GM19035 (cell line): Measurements from ENCODE around the gene NANS.
A peak's percentile ranks its signal among the peaks of the same experiment; 100 is the strongest.
"Not testable (repeated sequence)": the region's sequence is repeated elsewhere in the genome, so short reads cannot be mapped to it uniquely, and the experiment has no call there.

ENCODE experiments used
- ATAC-seq: cut with Tn5 transposase; IDR thresholded peaks from one replicate; pipeline ENCODE4 v1.9.1; 2021; ENCODE audit not compliant: unreplicated experiment

NANS gene

GRCh38 chr9:98056269-98057137 lies at the start of gene NANS:
Gene NANS (plus strand): TSS chr9:98056732. CDS start chr9:98056809, 77 bp downstream.
- ATAC-seq, result peak; percentile 95

- no peak for ATAC-seq
Observed at GRCh38 chr9:98007251-98007928, 49.1 kb upstream of the NANS start.

DNA sequence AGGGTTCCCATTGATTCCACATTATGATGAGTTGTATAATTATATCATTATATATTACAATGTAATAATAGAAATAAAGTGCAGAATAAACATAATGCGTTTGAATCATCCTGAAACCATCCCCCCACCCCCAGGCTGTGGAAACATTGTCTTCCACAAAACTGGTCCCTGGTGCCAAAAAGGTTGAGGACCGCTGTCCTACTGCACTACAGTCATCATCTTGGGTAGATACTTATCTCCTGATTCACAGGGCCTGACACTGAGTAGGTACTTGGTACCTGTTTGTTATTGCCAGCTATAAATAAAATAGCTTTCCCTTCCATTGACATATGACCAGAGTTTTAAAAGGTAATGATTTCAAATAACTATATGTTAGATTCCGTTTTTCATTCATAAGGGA lies 47.8 kb upstream of the NANS start:
- ATAC-seq, result no peak

DNA sequence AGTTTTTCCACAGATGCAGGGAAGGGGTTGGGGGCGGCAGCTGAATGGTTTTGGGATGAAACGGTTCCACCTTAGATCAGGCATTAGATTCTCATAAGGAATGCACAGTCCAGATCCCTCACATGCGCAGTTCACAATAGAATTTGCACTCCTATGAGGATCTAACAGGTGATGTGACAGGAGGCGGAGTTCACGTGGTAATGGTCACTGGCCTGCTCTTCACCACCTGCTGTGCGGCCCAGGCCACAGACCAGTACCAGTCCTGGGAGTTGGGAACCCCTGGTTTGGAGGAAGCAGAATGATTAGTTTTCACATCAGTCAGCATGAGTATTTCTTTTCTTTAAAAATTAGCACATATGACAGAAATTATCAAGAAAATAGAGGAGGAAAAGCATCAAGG lies 47.1 kb upstream of the NANS start:
- no peak for ATAC-seq

- ATAC-seq, result no peak
Observed at GRCh38 chr9:98009936-98010335, 46.6 kb upstream of the NANS start.

DNA sequence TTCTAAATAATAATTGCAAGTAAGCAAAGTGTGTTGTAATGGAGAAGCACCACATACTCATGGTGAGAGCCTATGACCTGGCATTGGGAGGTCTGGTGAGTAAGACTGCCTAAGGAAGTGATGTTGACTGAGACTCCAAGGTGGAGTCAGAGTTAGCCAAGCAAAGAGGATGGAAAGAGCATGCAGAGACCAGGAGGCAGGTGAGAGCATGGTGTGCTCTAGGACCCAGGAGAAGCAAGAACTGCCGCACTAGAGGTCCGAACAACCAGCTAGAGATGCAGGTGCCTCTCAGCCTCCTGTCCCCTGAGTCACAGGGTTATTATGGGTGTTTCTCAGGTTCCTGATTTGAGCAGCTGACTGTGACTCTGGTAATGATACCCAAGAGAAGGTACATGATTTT lies 46.1 kb upstream of the NANS start:
- peak; percentile 89 for ATAC-seq

DNA sequence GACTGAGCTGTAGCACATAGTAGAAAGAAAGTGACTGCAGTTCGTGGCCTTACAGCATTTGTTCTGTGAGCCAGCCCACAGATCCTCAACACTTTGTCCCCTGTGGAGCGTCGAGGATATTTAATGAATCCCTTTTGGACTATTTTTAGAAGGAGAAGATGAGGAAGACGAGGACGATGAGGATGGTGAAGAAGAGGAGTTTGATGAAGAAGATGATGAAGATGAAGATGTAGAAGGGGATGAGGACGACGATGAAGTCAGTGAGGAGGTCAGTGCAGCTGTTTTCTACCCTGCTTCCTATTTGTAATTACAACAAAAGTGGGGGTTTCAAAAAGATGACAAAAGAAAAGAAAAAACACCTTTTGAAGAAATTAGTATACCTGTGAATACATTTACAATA lies 45.4 kb upstream of the NANS start:
- no peak for ATAC-seq

DNA sequence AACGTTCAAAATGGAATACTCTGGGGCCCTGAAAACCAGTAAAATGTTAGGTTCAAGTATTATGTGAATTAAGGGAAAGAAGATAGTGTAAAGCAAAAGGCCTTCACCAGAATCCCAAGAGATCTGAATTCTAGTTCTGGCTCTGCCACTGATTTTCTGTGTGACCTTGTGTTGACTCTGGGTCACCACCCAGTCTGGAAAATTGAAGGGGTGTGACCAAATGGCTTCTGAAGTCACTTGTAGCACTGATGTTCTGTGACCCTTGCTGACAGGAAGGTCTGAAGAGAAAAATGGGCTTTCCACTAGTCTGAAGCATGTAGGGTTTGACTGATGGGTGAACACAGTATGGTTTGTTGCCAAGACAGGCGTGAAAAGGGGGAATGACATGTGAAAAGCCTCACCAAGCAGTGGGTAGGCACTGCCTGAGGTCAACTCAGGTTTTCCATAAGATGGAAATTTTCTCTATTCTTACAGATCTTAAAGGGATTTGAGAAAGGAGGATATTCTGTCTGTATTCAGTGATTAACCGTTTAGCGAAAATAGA lies 40.3 kb upstream of the NANS start:
- no peak for ATAC-seq

- no peak for ATAC-seq
Observed at GRCh38 chr9:98017306-98017705, 39.2 kb upstream of the NANS start.

DNA sequence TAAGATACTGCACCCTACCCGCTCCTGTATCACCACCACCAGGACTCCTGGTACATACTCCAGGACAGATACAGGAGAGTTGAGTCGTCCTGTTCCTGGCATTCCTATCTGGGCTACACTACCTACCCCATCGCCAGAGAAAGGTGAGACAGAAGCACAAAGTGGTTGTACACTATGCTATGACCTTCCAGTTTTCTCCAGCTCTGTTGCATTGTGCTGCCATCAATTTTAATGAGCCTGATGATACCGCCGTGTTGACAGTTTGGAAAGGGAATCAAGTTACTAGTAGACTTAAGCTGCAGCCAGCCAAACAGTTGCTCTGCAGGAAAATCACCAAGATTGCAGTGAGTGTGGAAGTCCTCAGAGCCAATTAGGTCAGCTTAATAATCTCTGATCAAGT lies 38.2 kb upstream of the NANS start:
- ATAC-seq, result no peak

DNA sequence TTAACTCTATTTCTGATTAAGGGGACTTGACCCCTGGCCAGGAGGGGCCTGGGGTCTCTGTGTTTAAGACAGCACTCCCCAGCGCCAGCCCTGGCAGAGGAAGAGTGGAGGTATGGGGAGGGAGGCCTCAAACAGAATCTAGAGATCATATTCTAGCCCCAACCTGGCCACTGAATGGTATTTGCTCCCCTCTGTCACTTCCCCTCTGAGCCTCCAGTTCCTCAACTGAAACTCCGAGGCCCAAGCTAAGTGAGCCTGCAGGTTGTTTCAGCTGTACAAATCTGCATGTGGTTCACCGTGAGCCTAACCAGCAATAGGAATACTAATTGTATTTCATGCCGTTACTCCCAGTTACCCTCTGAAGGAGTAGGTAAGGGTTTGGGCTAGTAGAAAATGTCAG lies 37.4 kb upstream of the NANS start:
- ATAC-seq, result no peak

DNA sequence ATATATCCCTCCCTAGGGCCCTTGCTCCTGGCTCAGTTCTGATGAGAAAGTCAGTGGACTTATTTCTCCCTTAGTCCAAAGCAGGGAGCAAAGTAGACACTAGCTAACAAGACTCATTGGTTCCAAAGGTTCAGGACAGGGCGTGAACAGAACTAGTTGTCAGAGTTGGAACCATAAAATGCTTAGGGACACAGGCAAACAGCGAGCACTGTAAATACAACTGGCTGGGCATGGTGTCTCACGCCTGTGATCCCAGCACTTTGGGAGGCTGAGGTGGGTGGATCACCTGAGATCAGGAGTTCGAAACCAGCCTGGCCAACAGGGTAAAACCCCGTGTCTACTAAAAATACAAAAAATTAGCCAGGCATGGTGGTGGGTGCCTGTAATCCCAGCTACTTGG lies 36.7 kb upstream of the NANS start:
- not testable (repeated sequence) for ATAC-seq

- no peak for ATAC-seq
Observed at GRCh38 chr9:98020476-98021145, 35.9 kb upstream of the NANS start.

GRCh38 chr9:98021306-98022040 lies 35.1 kb upstream of the NANS start:
- ATAC-seq, result no peak

DNA sequence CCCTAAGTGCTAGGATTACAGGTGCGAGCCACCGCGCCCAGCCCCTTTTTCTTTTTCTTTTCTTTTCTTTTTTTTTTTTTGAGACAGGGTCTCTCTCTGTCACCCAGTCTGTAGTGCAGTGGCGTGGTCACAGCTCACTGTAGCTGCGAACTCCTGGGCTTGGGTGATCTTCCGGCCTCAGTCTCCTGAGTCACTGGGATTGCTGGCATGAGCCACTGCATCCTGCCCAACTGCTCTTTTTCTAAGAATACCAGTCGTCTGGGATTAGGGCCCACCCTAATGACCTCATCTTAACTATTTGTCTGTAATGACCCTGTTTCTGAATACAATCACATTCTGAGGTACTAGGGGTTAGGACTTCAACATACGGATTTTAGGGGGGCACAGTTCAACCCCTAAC lies 34.1 kb upstream of the NANS start:
- ATAC-seq, result no peak

DNA sequence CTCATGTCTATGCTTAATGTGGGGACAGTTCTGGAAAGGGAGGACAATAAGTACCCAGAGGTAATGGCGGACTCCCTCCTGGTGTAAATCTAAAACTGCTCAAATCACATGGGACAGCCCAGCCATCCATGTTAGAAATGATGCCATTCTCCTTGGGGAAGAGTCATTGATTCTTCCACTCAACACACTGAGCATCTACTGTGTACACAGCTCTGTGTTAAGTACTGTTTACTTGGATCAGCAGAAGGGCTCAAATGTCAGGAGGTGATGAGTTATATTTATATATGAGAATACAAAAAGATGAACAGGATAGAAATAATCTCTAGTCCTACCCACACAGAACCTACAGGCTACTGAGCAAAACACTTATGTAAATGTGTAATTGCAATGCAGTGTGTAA lies 31.8 kb upstream of the NANS start:
- no peak for ATAC-seq

DNA sequence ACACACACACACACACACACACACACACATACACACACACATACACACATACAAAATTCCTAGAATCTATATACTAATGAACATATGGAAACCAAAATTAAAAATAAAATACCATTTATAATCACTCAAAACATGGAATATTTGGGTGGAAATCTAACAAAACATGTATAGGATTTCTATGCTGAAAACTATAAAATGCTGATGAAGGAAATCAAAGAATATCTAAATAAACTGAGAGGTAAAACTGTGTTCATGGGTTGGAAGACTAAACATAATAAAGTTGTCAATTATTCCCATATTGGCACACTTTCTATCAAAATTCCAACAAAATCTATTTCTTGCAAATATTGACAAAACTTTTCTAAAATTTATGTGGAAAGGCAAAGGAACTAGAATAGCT lies 25.4 kb upstream of the NANS start:
- ATAC-seq, result no peak

- no peak for ATAC-seq
Observed at GRCh38 chr9:98031935-98032334, 24.6 kb upstream of the NANS start.

GRCh38 chr9:98034593-98035546 lies 21.7 kb upstream of the NANS start:
- ATAC-seq, result peak; percentile 63

DNA sequence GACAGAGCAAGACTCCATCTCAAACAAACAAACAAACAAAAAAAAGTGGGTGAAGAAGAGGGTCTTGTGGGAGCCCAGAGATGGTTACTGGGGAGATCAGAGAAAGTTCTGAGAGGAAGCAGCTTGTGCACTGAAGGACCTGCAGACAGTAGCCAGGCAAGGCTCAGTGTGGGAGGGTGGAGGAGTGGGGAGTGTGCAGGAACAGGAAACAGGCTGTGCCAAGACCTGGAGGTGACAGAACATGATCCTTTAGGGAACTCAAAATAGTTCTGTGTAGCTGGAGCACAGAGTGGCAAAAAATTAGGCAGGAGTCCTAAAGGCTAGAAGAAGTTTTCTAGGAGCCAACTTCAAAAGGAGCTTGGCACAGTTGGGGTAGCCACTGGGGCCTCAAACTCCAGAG lies 19.2 kb upstream of the NANS start:
- ATAC-seq, result no peak
